Vagina (tissue), 2 donors: ENCODE results near the gene NR3C2.

ENCODE experiments used
- POLR2A ChIP-seq, 2 donors: fragments of 450-650 bp; IDR thresholded peaks; one replicate each; pipeline ENCODE4 v1.6.1; 2017; ENCODE audit warnings: antibody characterized with exemption in 2 of 2, mild to moderate bottlenecking in 2 of 2, moderate library complexity in 2 of 2
- POLR2AphosphoS5 ChIP-seq, 2 donors: sonication (generic); formaldehyde crosslinking; IDR thresholded peaks; one replicate each; pipeline ENCODE4 v1.9.0; 2017; ENCODE audit warnings: antibody characterized with exemption in 2 of 2, mild to moderate bottlenecking in 2 of 2, low read depth in 1 of 2; ENCODE audit not compliant: insufficient read depth in 1 of 2
- TF ChIP-seq, protein P1 (sequence below), 3 experiments: fragments of 450-650 bp in 2 of 3; fragments of 200-600 bp in 1 of 3; sonication (generic) in 1 of 3; IDR thresholded peaks; one replicate each; pipeline ENCODE4 v1.5.1; 2017 to 2019; ENCODE audit warnings: antibody characterized with exemption in 3 of 3, mild to moderate bottlenecking in 2 of 3, moderate library complexity in 2 of 3

DNA sequence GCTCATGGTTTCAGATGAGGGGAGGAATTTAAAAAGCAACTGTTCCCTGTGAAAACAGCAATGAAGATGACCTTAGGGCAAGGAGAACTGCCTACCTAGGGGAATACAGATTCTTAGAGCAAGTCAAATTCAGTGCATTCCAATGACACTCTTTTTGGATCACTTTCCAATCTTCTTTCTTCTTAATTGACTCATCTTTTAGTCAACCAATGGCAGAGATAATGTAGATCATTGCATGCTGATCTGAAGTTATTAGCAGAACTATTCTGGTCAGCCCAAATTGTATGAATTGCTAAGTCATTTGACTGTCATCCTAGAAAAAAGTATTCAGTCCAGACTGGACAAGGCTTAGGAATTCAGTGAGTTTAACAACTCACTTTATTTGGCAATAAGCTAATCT lies 12.6 kb upstream of the NR3C2 start:
- no peak for TF ChIP-seq POLR2A (IDR thresholded peaks at IDR 0.05)
- TF ChIP-seq, protein P1, sequence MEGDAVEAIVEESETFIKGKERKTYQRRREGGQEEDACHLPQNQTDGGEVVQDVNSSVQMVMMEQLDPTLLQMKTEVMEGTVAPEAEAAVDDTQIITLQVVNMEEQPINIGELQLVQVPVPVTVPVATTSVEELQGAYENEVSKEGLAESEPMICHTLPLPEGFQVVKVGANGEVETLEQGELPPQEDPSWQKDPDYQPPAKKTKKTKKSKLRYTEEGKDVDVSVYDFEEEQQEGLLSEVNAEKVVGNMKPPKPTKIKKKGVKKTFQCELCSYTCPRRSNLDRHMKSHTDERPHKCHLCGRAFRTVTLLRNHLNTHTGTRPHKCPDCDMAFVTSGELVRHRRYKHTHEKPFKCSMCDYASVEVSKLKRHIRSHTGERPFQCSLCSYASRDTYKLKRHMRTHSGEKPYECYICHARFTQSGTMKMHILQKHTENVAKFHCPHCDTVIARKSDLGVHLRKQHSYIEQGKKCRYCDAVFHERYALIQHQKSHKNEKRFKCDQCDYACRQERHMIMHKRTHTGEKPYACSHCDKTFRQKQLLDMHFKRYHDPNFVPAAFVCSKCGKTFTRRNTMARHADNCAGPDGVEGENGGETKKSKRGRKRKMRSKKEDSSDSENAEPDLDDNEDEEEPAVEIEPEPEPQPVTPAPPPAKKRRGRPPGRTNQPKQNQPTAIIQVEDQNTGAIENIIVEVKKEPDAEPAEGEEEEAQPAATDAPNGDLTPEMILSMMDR (IDR thresholded peaks at IDR 0.05) = no peak
- no peak for TF ChIP-seq POLR2AphosphoS5 (IDR thresholded peaks at IDR 0.05; ENCODE audit: insufficient read depth in 1 of 2, low read depth in 1 of 2)
